Panc1 (cell line): ENCODE measurements around the gene RNF144A. TPM values are rescaled to one million over a fixed set of nuclear protein-coding genes. Genes with fewer than 3 reads are reported as not detected.

Source experiments
- ATAC-seq: fragments of 200-7000 bp; cut with Tn5 transposase; 2 replicates; pipeline ENCODE4 v1.9.1; 2020; ENCODE audit warnings: mild to moderate bottlenecking, moderate library complexity
- BruUV-seq: library from RNA; stranded (reverse); fragments of 400-500 nt; replicated peaks from 2 replicates; lab custom pipeline; 2021; lab: Mats Ljungman, UMichigan
- CTCF ChIA-PET: fragments of 300-600 bp; sonication (Branson Sonifier 250); formaldehyde crosslinking; loops from one replicate; lab custom pipeline; 2022; ENCODE audit warnings: antibody characterized with exemption; lab: Charles Lee
- POLR2A ChIA-PET: fragments of 300-600 bp; sonication (Branson Sonifier 250); formaldehyde crosslinking; loops from one replicate; lab custom pipeline; 2022; ENCODE audit warnings: antibody characterized with exemption; lab: Charles Lee
- DNase-seq: peaks from one replicate; pipeline ENCODE4 v3.0.0-alpha.2; 2010; ENCODE audit warnings: low read depth, low spot score
- H3K27ac ChIP-seq: 2 replicates; pipeline ENCODE4 v1.5.1; 2011; ENCODE audit warnings: mild to moderate bottlenecking, low read length, inconsistent platforms
- H3K27me3 ChIP-seq: fragments of 200-500 bp; sonication (Bioruptor generic); 2 replicates; pipeline ENCODE4 v1.6.0; 2014; ENCODE audit warnings: low read length, inconsistent platforms; ENCODE audit not compliant: control insufficient read depth, insufficient read depth
- H3K36me3 ChIP-seq: fragments of 200-500 bp; sonication (Bioruptor generic); 2 replicates; pipeline ENCODE4 v1.5.1; 2014; ENCODE audit warnings: inconsistent platforms, mild to moderate bottlenecking, low read length, moderate library complexity; ENCODE audit not compliant: control insufficient read depth, insufficient read depth
- H3K4me1 ChIP-seq: 2 replicates; pipeline ENCODE4 v1.5.1; 2011; ENCODE audit warnings: inconsistent platforms, mild to moderate bottlenecking, low read length, moderate library complexity; ENCODE audit not compliant: control insufficient read depth, insufficient read depth
- H3K4me3 ChIP-seq, 2 experiments: 2 replicates each; pipeline ENCODE4 v1.5.1; 2011 to 2012; ENCODE audit warnings: low read depth in 2 of 2, low read length in 2 of 2, mild to moderate bottlenecking in 2 of 2, inconsistent platforms in 1 of 2, moderate library complexity in 1 of 2
- H3K9me3 ChIP-seq: fragments of 200-500 bp; sonication (Bioruptor generic); 2 replicates; pipeline ENCODE4 v1.5.1; 2014; ENCODE audit warnings: low read depth, mild to moderate bottlenecking, inconsistent platforms, low read length, moderate library complexity; ENCODE audit not compliant: control insufficient read depth, insufficient read depth
- CTCF ChIP-seq: fragments of 450-650 bp; IDR thresholded peaks from 2 replicates; pipeline ENCODE4 v1.5.1; 2017; ENCODE audit warnings: mild to moderate bottlenecking
- POLR2AphosphoS5 ChIP-seq: IDR thresholded peaks from 2 replicates; pipeline ENCODE4 v1.6.1; 2012; ENCODE audit warnings: mild to moderate bottlenecking, low read depth, low read length, moderate library complexity
- REST ChIP-seq, 2 experiments: IDR thresholded peaks; 2 replicates each; pipeline ENCODE4 v1.6.1; 2011 to 2012; ENCODE audit warnings: low read depth in 2 of 2, control low read depth in 1 of 2, low read length in 1 of 2, mild to moderate bottlenecking in 1 of 2, moderate library complexity in 1 of 2; ENCODE audit not compliant: insufficient read depth in 1 of 2
- SIN3A ChIP-seq: IDR thresholded peaks from 2 replicates; pipeline ENCODE4 v1.6.1; 2012; ENCODE audit warnings: low read depth, mild to moderate bottlenecking, low read length, moderate library complexity, borderline replicate concordance; ENCODE audit not compliant: insufficient read depth
- TCF7L2 ChIP-seq: IDR thresholded peaks from 2 replicates; pipeline ENCODE4 v1.6.1; 2011; ENCODE audit warnings: mild to moderate bottlenecking, low read depth, low read length, inconsistent platforms
- in situ Hi-C: cut with HindIII; loops from 2 replicates; pipeline ENCODE4 v1.10.0; 2016; ENCODE audit warnings: low sequenced_read_pairs, low pct_unique_long_range_greater_than_20kb
- intact Hi-C: fragments of 100-400 bp; cut with micrococcal nuclease; formaldehyde crosslinking; loops from one replicate; pipeline ENCODE4 v1.10.0; 2022; ENCODE audit not compliant: unreplicated experiment
- total RNA-seq: library from RNA; stranded (reverse); gene quantifications from one replicate; pipeline ENCODE4 v1.2.1, GENCODE V29; 2021; ENCODE audit not compliant: unreplicated experiment

Gene RNF144A
- total RNA-seq, 1 experiment from 2014 or later, result 5.4 TPM

GRCh38 chr2:6966446-6966940 is 49.3 kb downstream of the RNF144A start:
- H3K4me3 ChIP-seq, result no peak overlapping the region
- no peaks in the 10 kb centered on the region for H3K9me3 ChIP-seq
- H3K36me3 ChIP-seq, result no peaks in the 10 kb centered on the region
- in situ Hi-C loops, result no loop called here
- no peak for TF ChIP-seq POLR2AphosphoS5
- TF ChIP-seq TCF7L2, result no peak
- TF ChIP-seq CTCF, result no peak
- TF ChIP-seq REST (IDR thresholded peaks at IDR 0.05; ENCODE audit: insufficient read depth in 1 of 2, low read depth in 2 of 2, low read length in 1 of 2), result no peak
- TF ChIP-seq SIN3A, result no peak
- ChIA-PET POLR2A (no interaction called here), CTCF (no interaction called here)
- no peak for DNase-seq
- no peaks in the 10 kb centered on the region for H3K4me1 ChIP-seq
- no peak for ATAC-seq
- H3K27ac ChIP-seq, result no peak overlapping the region
- intact Hi-C loops, result no loop called here
- no TSS peak for BruUV-seq
- H3K27me3 ChIP-seq, result no peaks in the 10 kb centered on the region

GRCh38 chr2:6967301-6967700 is 50.1 kb downstream of the RNF144A start:
- H3K27ac ChIP-seq, result no peak overlapping the region

More at GRCh38 chr2:6967301-6967700, 50.1 kb downstream of the RNF144A start:
- Histone ChIP-seq H3K4me3 (no peak overlapping the region), H3K27me3 (no peaks in the 10 kb centered on the region), H3K9me3 (no peaks in the 10 kb centered on the region), H3K36me3 (no peaks in the 10 kb centered on the region), H3K4me1 (no peaks in the 10 kb centered on the region)
- POLR2A ChIA-PET, result no interaction called here
- TF ChIP-seq TCF7L2 (no peak), POLR2AphosphoS5 (no peak), REST (IDR thresholded peaks at IDR 0.05; ENCODE audit: insufficient read depth in 1 of 2, low read depth in 2 of 2, low read length in 1 of 2) (no peak), CTCF (no peak), SIN3A (no peak)
- intact Hi-C loops, result no loop called here
- in situ Hi-C loops, result no loop called here
- DNase-seq (no peak), ATAC-seq (no peak)
- CTCF ChIA-PET, result no interaction called here
- no TSS peak for BruUV-seq
